Brain microvascular endothelial cell (primary cell): ENCODE measurements around the gene AMZ1.
"Not testable (repeated sequence)": the region's sequence is repeated elsewhere in the genome, so short reads cannot be mapped to it uniquely, and the experiment has no call there.

ENCODE experiments used
- DNase-seq: peaks from one replicate; pipeline ENCODE4 v3.0.0-alpha.2; 2020
- H3K27ac ChIP-seq: fragments of 250-450 bp; sonication (Bioruptor Pico); 2 replicates; pipeline ENCODE4 v1.5.1; 2020; ENCODE audit warnings: mild to moderate bottlenecking, moderate library complexity
- H3K27me3 ChIP-seq: fragments of 250-450 bp; sonication (Bioruptor Pico); replicated peaks from 2 replicates; pipeline ENCODE4 v1.5.1; 2020; ENCODE audit warnings: mild to moderate bottlenecking
- H3K36me3 ChIP-seq: fragments of 250-450 bp; sonication (Bioruptor Pico); replicated peaks from 2 replicates; pipeline ENCODE4 v1.5.1; 2020; ENCODE audit warnings: mild to moderate bottlenecking
- H3K4me3 ChIP-seq: 2 replicates; pipeline ENCODE4 v1.5.1; 2011; ENCODE audit warnings: low read depth, mild to moderate bottlenecking, control low read depth, low read length, moderate library complexity
- CTCF ChIP-seq: IDR thresholded peaks from 2 replicates; pipeline ENCODE4 v1.5.1; 2011; ENCODE audit warnings: low read depth, mild to moderate bottlenecking, moderate library complexity, low read length, control low read depth, inconsistent platforms; ENCODE audit errors: missing control alignments
- in situ Hi-C: cut with HindIII; loops from 2 replicates; pipeline ENCODE4 v1.10.0; 2017; ENCODE audit warnings: low sequenced_read_pairs, low pct_ligation_motif_present

AMZ1 gene

GRCh38 chr7:2687338-2687869 is 598 bp upstream of the AMZ1 start:
- Histone ChIP-seq H3K36me3 (no peaks in the 10 kb centered on the region), H3K27me3 (peaks cover 6% of the 10 kb centered on the region), H3K4me3 (peak overlapping the region; percentile 24), H3K27ac (no peak overlapping the region)
- in situ Hi-C loops, result no loop called here
- no peak for TF ChIP-seq CTCF
- DNase-seq, result peak; percentile 28

GRCh38 chr7:2688409-2689342 is 674 bp downstream of the AMZ1 start:
- in situ Hi-C loops, result no loop called here
- TF ChIP-seq CTCF, result no peak
- Histone ChIP-seq H3K27me3 (peaks cover 6% of the 10 kb centered on the region), H3K4me3 (peak overlapping the region; percentile 39), H3K27ac (no peak overlapping the region), H3K36me3 (no peaks in the 10 kb centered on the region)
- DNase-seq, result no peak

GRCh38 chr7:2689343-2689847 is 1.4 kb downstream of the AMZ1 start:
- H3K36me3 ChIP-seq, result no peaks in the 10 kb centered on the region
- in situ Hi-C loops, result no loop called here
- no peak overlapping the region for H3K27ac ChIP-seq
- TF ChIP-seq CTCF, result no peak
- DNase-seq, result no peak
- no peak overlapping the region for H3K4me3 ChIP-seq
- H3K27me3 ChIP-seq, result peaks cover 6% of the 10 kb centered on the region

GRCh38 chr7:2689951-2690705 is 2.1 kb downstream of the AMZ1 start:
- Histone ChIP-seq H3K4me3 (no peak overlapping the region), H3K27me3 (peaks cover 6% of the 10 kb centered on the region), H3K36me3 (no peaks in the 10 kb centered on the region), H3K27ac (no peak overlapping the region)
- in situ Hi-C loops, result no loop called here
- DNase-seq, result peak; percentile 79
- TF ChIP-seq CTCF, result no peak

- Histone ChIP-seq H3K27ac (no peak overlapping the region), H3K27me3 (peaks cover 6% of the 10 kb centered on the region), H3K36me3 (no peaks in the 10 kb centered on the region), H3K4me3 (no peak overlapping the region)
- TF ChIP-seq CTCF, result no peak
- in situ Hi-C loops, result no loop called here
- no peak for DNase-seq
Observed at GRCh38 chr7:2691011-2691707, 3.2 kb downstream of the AMZ1 start.

- H3K4me3 ChIP-seq, H3K36me3 ChIP-seq, H3K27ac ChIP-seq, in situ Hi-C loops, DNase-seq, H3K27me3 ChIP-seq: not testable (repeated sequence)
Observed at GRCh38 chr7:2691932-2692439, 4.0 kb downstream of the AMZ1 start.
